Neuronal stem cell (in vitro differentiated cells): Measurements from ENCODE around the gene RARA.

ENCODE experiments used
- DNase-seq: peaks from one replicate; pipeline ENCODE4 v3.0.0-alpha.2; 2013; ENCODE audit warnings: low spot score
- H2AFZ ChIP-seq: one replicate; pipeline ENCODE4 v1.6.1; 2013; ENCODE audit warnings: mild to moderate bottlenecking, low read length, inconsistent platforms
- H2AK5ac ChIP-seq: 2 replicates; pipeline ENCODE4 v1.6.1; 2013; ENCODE audit warnings: low read depth, mild to moderate bottlenecking, inconsistent platforms, low read length, moderate library complexity, mixed read lengths
- H2BK120ac ChIP-seq: 2 replicates; pipeline ENCODE4 v1.6.1; 2013; ENCODE audit warnings: low read depth, mild to moderate bottlenecking, inconsistent platforms, low read length, moderate library complexity, mixed read lengths
- H2BK12ac ChIP-seq: one replicate; pipeline ENCODE4 v1.6.1; 2013; ENCODE audit warnings: low read length, inconsistent platforms
- H2BK15ac ChIP-seq: 2 replicates; pipeline ENCODE4 v1.6.1; 2013; ENCODE audit warnings: mild to moderate bottlenecking, low read length, inconsistent platforms, mixed read lengths
- H2BK5ac ChIP-seq: one replicate; pipeline ENCODE4 v1.6.1; 2013; ENCODE audit warnings: inconsistent platforms, mild to moderate bottlenecking, low read length, moderate library complexity
- H3K14ac ChIP-seq: one replicate; pipeline ENCODE4 v1.6.1; 2013; ENCODE audit warnings: low read length, inconsistent platforms
- H3K18ac ChIP-seq: 2 replicates; pipeline ENCODE4 v1.6.1; 2013; ENCODE audit warnings: low read length, inconsistent platforms
- H3K23ac ChIP-seq: 2 replicates; pipeline ENCODE4 v1.6.1; 2013; ENCODE audit warnings: low read depth, mild to moderate bottlenecking, mixed read lengths, low read length, inconsistent platforms; ENCODE audit not compliant: poor library complexity
- H3K27ac ChIP-seq: replicated peaks from 3 replicates; pipeline ENCODE4 v1.5.1; 2013; ENCODE audit warnings: low read length, inconsistent platforms
- H3K27me3 ChIP-seq, 3 experiments: 2 replicates each; pipeline ENCODE4 v1.6.1; 2013; ENCODE audit warnings: low read length in 3 of 3, mild to moderate bottlenecking in 2 of 3, inconsistent platforms in 1 of 3, low read depth in 1 of 3, mixed read lengths in 1 of 3, moderate library complexity in 1 of 3; ENCODE audit not compliant: control insufficient read depth in 3 of 3, insufficient read depth in 3 of 3
- H3K36me3 ChIP-seq, 2 donors: replicated peaks in 1 of 2; 2 replicates each; pipeline ENCODE4 v1.6.1; 2013; ENCODE audit warnings: low read length in 2 of 2; ENCODE audit not compliant: control insufficient read depth in 2 of 2, insufficient read depth in 2 of 2
- H3K4ac ChIP-seq: 2 replicates; pipeline ENCODE4 v1.6.1; 2013; ENCODE audit warnings: inconsistent platforms, mild to moderate bottlenecking, low read length, moderate library complexity
- H3K4me1 ChIP-seq, 2 donors: 1 replicate in 1 of 2; 2 replicates in 1 of 2; pipeline ENCODE4 v1.6.1; 2013; ENCODE audit warnings: low read length in 2 of 2, low read depth in 1 of 2; ENCODE audit not compliant: control insufficient read depth in 2 of 2, insufficient read depth in 1 of 2
- H3K4me2 ChIP-seq: one replicate; pipeline ENCODE4 v1.6.1; 2013; ENCODE audit warnings: mild to moderate bottlenecking, low read length, inconsistent platforms; ENCODE audit not compliant: insufficient read depth, poor library complexity, severe bottlenecking
- H3K4me3 ChIP-seq, 2 donors: 2 replicates each; pipeline ENCODE4 v1.5.1; 2013; ENCODE audit warnings: low read length in 2 of 2, mild to moderate bottlenecking in 2 of 2, inconsistent platforms in 1 of 2, moderate library complexity in 1 of 2
- H3K79me1 ChIP-seq: one replicate; pipeline ENCODE4 v1.6.1; 2013; ENCODE audit warnings: low read depth, mild to moderate bottlenecking, inconsistent platforms, low read length, moderate library complexity
- H3K9ac ChIP-seq: one replicate; pipeline ENCODE4 v1.6.1; 2013; ENCODE audit warnings: mild to moderate bottlenecking, low read depth, low read length, inconsistent platforms; ENCODE audit not compliant: poor library complexity
- H3K9me3 ChIP-seq, 2 donors: replicated peaks in 1 of 2; 2 replicates each; pipeline versions ENCODE3 to v1.6.1; 2013; ENCODE audit warnings: low read length in 2 of 2, mild to moderate bottlenecking in 2 of 2, inconsistent platforms in 1 of 2, low read depth in 1 of 2, mixed read lengths in 1 of 2, moderate library complexity in 1 of 2; ENCODE audit not compliant: control insufficient read depth in 2 of 2, insufficient read depth in 1 of 2
- H4K8ac ChIP-seq: one replicate; pipeline ENCODE4 v1.6.1; 2013; ENCODE audit warnings: low read depth, mild to moderate bottlenecking, inconsistent platforms, low read length, moderate library complexity
- H4K91ac ChIP-seq: one replicate; pipeline ENCODE4 v1.6.1; 2013; ENCODE audit warnings: low read length, low read depth, mild to moderate bottlenecking, inconsistent platforms; ENCODE audit not compliant: poor library complexity
- WGBS, 2 donors: extraction: QIAGEN DNeasy Blood & Tissue Kit; methylation state at CpG; one replicate each; pipeline ENCODE4 v1.1.7; 2013; ENCODE audit warnings: missing lambda C conversion rate in 2 of 2, mixed read lengths in 1 of 2; ENCODE audit not compliant: insufficient read length in 2 of 2, insufficient replicate concordance in 1 of 2; ENCODE audit errors: extremely low coverage in 2 of 2; 5-methylcytosine and 5-hydroxymethylcytosine counted together

RARA gene

DNA sequence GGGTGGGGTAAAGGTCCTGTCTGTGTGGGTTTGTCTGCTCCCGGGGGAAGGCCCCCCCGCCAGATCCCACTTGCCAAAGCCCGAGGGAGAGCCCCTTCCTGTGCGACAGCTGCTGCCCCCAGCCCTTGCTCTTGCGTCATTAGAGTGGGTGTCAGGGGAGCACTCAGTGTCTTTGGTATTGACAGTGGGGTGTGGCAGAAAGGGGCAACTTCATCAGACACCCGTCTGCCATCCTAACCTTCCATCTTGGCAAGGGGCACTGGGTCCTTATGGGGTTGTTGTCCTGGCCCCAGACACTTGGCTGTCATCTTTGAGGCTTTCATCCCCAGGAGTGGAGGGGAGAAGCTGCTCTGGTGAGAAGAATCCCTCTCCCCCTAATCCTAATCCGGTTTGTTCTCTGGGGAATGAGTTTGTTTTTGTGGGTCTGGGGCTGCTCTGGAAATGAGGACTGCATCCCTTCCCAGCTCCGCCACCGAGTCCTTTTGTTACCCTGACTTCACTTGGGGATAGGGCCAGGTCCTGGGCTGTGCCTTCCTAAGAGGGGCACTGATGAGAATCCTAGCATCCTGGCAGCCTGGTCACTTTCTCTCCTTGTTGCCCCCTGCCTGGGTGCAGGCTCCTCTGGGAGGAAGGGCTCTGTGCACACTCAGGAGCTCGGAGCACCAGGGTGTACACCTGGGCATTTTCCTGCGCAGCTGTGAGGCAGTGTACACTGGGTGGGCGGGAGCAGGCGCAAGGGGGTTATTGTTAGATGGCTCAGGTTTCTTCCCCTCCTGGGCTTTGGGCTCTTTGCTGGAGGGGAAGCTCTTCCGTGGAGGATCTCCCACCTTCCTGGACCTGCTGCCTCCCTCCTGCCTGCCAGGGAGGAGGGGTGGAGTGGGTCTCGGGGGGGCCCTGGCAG, 34.5 kb downstream of the RARA start:
- no peak overlapping the region for H4K8ac ChIP-seq
- no peak overlapping the region for H3K9ac ChIP-seq
- no peak overlapping the region for H3K23ac ChIP-seq
- peak overlapping the region; percentile 72 for H3K18ac ChIP-seq
- no peak overlapping the region for H2BK120ac ChIP-seq
- H3K14ac ChIP-seq: no peak overlapping the region
- peak overlapping the region; percentile 49 for H2BK12ac ChIP-seq
- peaks cover 5% of the 10 kb centered on the region for H3K79me1 ChIP-seq
- no peaks in the 10 kb centered on the region for H3K36me3 ChIP-seq
- no peak overlapping the region for H3K4ac ChIP-seq
- H2BK15ac ChIP-seq: peak overlapping the region; percentile 97
- peaks cover 0 to 16% (median 2%) of the 10 kb centered on the region in 3 experiments for H3K27me3 ChIP-seq
- peak overlapping the region; percentile 47 for H2AK5ac ChIP-seq
- no peak for DNase-seq
- peaks cover 57 to 63% of the 10 kb centered on the region in 2 donors for H3K4me1 ChIP-seq
- WGBS, 2 donors: no CpG with 5 or more reads among the region's 15 CpGs
- no peak overlapping the region for H3K27ac ChIP-seq
- H2BK5ac ChIP-seq: no peak overlapping the region
- H2AFZ ChIP-seq: no peak overlapping the region
- H3K4me2 ChIP-seq: peak overlapping the region; percentile 86
- no peaks in the 10 kb centered on the region for H3K9me3 ChIP-seq
- no peak overlapping the region for H4K91ac ChIP-seq
- H3K4me3 ChIP-seq: peak overlapping the region; percentile 18 to 86

DNA sequence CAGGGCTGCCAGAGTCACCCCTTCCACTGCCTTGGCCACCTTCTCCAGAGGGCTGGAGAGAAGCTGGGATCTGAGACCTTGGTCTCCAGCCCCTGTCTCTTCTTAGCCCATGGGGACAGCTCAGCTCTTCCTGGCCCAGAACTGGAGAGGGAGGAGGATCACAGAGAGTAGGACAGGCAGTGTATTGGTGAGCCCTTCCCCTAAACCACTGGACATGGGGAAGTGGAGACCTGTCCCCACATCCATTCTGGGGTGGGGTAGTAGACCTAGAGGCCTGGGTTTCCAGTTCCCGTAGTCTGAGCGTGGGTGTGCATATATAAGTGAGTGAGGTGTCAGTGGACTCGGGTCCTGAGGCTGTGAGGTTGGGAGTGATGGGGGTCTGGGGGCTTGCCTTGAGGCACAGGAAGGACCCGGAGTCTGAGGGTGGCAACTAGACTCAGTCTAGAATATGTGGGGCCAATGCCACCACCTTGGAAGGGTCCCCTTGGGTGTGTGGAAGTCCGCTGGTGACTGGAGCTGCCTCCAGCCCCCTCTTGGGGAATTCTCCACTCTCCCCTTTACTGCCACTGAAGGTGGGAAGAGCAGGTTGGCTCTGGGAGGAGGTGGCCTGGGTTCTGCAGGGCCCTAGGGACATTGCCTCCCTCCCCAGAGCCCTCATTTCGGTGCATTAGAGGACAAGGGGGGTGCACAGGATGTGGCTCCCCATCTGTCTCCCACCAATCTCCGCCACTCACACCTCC, 35.6 kb downstream of the RARA start:
- no peak overlapping the region for H3K4ac ChIP-seq
- peak overlapping the region; percentile 97 for H2BK15ac ChIP-seq
- peak overlapping the region; percentile 85 for H3K18ac ChIP-seq
- H2BK12ac ChIP-seq: peak overlapping the region; percentile 49
- no peak overlapping the region for H3K14ac ChIP-seq
- peak overlapping the region in 1 of 2 donors; percentile 46 for H3K4me3 ChIP-seq
- H2BK120ac ChIP-seq: peak overlapping the region; percentile 92
- no peak overlapping the region for H3K27ac ChIP-seq
- peak overlapping the region; percentile 52 for H3K23ac ChIP-seq
- H3K27me3 ChIP-seq: peaks cover 0 to 16% (median 2%) of the 10 kb centered on the region in 3 experiments
- H3K9ac ChIP-seq: no peak overlapping the region
- no CpG with 5 or more reads among the region's 7 CpGs for WGBS, 2 donors
- peak overlapping the region; percentile 84 for H2AFZ ChIP-seq
- H4K91ac ChIP-seq: no peak overlapping the region
- no peak overlapping the region for H4K8ac ChIP-seq
- peak overlapping the region; percentile 15 for H2AK5ac ChIP-seq
- H2BK5ac ChIP-seq: peak overlapping the region; percentile 10
- H3K9me3 ChIP-seq: no peaks in the 10 kb centered on the region
- H3K36me3 ChIP-seq: peaks cover 4 to 7% of the 10 kb centered on the region in 2 donors
- no peak for DNase-seq
- H3K4me1 ChIP-seq: peaks cover 63 to 64% of the 10 kb centered on the region in 2 donors
- peak overlapping the region; percentile 59 for H3K4me2 ChIP-seq
- H3K79me1 ChIP-seq: peaks cover 5% of the 10 kb centered on the region

DNA sequence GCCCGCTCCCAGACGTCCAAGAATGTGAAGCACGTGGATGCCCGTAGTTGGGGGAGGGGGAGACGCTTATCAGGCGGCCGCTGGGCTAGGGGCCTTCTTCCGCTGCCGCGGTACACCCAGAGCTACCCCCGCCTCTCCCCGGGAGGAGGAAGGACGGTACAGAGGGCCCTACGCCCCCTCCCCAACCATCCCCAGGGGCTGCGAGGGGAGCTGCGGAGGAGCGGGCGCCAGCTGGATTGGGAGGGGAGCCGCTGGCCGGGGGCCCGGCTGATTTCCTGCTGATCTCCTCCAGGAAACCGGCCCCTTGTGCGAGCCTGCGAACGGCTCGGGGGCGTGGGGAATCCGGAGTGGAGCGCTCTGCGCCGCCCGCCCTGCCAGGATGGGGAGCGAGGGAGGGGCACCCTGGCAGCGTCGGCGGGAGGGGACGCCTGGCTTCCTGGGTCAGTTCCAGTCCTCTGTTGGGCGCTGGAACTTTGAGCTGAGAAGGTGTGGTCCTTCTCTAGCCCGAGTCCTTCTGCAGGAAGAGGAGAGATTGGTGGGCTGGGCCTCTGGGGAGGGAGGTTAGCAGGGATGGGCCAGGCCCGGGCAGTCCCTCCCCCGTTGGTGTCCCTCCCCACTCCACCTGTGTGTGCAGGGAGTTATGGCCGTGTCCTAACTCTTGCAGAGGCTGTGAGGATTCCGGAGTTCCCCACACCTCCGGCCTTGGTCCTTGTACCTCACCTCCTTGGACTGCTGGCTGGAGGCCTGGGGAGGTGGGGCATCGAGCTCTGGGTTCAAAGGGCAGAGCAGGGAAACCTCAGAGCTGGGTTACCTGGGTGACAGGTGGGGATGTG, 36.4 kb downstream of the RARA start:
- Histone ChIP-seq H3K14ac (peak overlapping the region; percentile 49), H3K23ac (peak overlapping the region; percentile 1), H2BK15ac (peak overlapping the region; percentile 68), H2BK5ac (no peak overlapping the region), H2BK120ac (peak overlapping the region; percentile 92), H3K4me3 (peak overlapping the region; percentile 46 to 65), H3K4me2 (peak overlapping the region; percentile 59), H3K18ac (peak overlapping the region; percentile 94), H2AK5ac (peak overlapping the region; percentile 48), H3K27ac (no peak overlapping the region), H3K9me3 (no peaks in the 10 kb centered on the region), H3K9ac (peak overlapping the region; percentile 80), H2AFZ (peak overlapping the region; percentile 84), H4K91ac (no peak overlapping the region), H4K8ac (no peak overlapping the region), H3K36me3 (peaks cover 4 to 12% of the 10 kb centered on the region in 2 donors), H3K4ac (no peak overlapping the region), H3K4me1 (peaks cover 71% of the 10 kb centered on the region in 2 donors), H3K79me1 (peaks cover 7% of the 10 kb centered on the region), H3K27me3 (peaks cover 0 to 16% (median 2%) of the 10 kb centered on the region in 3 experiments), H2BK12ac (no peak overlapping the region)
- peak; percentile 72 for DNase-seq
- no CpG with 5 or more reads among the region's 45 CpGs for WGBS, 2 donors
